Hematopoietic multipotent progenitor cell treated with erythropoietin and hydrocortisone succinate and interleukin-3 and kit ligand, for 17 days (in vitro differentiated cells): ENCODE measurements around the gene RGS12.
"Not testable (repeated sequence)": the region's sequence is repeated elsewhere in the genome, so short reads cannot be mapped to it uniquely, and the experiment has no call there.

Experiments used
- DNase-seq: peaks from one replicate; pipeline ENCODE4 v3.0.0-alpha.2; 2015; ENCODE audit warnings: low spot score

The RGS12 gene

DNA sequence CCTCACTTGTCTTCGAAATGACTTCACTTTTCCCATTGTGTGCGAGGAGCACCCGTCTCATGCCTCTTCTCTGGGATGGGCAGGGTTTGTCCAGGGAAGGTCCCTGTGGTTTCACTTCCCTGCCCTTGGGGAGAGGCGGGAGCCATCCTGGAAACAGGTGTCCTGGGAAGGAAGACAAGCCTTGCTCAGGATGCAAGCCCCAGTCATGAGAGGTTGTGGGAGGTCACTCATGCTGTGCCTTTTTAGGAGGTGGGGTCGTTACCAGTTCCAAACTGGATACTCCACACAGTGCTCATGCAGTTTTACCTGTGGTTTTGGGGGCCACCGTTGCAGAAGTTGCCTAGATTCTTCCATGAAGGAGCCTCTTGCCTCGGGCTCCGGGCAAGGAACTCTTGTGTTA, 3.8 kb downstream of the RGS12 start:
- no peak for DNase-seq

DNA sequence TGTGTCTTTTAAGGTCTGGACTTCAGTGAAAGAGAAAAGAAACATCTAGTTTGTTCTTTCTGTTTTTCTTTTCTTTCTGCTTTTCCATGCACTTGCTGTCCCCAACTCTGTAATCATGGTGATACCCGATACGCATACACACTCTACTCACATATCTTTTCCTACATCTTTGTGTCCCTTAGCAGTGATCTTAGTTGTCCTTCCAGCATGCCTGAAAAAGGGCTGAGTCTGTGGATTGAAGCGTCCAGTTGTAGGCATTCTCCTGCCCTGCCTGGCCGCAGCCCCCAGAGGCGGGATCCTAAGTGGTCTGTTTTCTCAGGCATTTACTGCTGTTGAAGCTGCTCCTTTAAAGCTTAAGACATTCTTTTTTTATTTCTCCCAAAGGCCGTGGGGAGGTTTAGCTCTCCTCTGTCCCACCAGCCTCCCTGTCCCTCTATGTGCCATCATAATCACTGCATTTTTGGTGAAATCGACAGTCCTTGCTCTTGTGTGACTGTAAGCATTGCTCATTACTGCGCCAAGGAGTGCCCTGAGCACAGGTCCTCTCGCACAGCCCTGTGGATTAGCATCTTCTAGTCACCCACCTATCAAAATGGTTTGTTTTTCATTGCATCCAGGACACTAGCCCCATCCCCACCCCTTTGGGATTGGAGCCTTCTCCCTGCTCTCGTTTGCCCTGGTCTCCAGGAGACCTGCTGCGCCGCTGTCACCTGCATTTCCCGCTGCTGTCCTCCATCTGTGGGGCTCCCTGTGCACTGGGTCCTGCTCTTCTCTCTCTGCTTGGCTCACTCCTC, 4.4 kb downstream of the RGS12 start:
- no peak for DNase-seq

DNA sequence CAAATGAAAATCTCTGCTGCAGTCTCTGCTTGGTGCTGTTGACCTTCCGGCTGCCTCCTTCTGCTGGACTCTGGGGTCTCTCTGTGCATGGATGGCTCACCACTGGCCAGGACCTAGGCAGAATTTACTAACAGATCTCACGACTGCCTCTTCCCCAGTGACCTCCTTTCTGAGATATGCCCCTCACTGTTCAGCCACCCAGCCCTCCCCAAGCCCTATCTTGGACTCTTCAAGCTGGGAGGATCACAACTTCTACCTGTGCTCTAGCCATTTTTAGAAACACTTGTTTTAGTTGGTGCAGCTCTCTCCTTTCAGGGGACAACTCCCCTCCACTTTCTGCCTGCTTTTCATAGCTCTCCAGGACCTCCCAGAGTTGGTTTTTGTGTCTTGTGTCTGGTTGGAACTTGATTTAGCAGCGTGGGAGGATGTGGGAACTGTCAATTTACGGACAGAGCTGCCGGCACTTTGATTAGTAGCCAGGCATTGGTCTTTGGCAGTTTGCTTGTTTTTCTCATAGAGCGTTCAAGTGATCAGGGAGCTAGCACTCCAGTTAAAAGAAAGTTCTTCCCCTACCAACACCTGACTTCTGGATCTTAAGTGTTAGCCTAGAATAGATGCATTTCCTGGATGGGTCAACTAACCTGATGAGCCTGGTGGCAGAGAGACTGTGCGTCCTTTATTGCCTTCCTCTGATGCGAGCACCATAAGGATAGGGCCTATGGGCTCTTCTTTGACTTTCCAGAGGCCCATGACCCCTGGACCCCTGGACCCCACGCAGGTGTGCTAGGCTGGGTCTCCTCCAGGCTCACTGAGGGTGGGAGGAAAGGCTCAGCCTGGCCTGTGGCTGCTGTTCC, 6.5 kb downstream of the RGS12 start:
- DNase-seq, result no peak

DNA sequence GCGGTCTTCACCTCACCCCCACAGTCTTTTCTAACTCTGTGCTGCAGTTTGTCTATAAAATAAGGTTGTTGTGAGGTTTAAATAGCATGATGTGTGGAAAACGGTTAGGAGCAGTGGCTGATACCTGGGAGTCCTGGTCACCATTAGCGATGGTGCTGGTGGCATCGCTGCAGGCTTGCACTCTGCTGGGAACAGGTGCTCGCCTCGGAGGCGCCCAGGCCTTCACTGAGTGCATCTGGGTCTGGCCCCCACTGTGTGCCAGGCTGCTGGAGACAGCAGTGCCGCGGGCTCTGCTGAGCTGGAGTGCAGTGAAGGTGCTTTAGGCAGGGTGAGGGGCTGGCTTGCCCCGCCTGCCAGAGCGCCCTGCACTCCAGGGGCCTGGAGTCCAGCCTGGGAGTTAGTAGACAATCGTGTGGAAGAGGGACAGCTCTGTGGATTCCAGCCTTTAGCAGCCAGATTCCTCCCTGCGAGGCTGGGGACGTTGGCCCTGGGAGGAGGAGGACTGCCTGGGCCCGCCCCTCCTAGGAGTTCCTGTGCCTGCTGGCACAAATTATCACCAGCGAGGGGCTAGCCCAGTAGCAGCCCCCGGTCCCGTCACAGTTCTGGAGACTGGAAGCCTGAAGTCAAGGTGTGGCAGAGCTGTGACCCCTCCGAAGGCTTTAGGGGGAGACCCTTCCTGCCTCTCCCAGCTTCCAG, 7.3 kb downstream of the RGS12 start:
- DNase-seq, result no peak

DNA sequence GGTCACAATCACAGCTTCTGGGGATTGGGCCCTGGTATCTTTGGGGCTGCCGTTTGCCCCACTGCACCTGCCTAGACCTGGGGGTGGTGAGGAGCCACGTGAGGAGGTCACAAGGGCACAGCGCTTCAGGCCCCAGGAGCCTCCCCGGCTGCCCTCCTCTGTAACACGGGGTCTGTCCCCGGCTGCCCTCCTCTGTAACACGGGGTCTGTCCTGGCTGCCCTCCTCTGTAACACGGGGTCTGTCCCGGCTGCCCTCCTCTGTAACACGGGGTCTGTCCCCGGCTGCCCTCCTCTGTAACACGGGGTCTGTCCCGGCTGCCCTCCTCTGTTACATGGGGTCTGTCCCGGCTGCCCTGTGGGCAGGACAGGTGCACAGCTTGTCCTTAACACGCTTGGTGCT, 8.1 kb downstream of the RGS12 start:
- not testable (repeated sequence) for DNase-seq

DNA sequence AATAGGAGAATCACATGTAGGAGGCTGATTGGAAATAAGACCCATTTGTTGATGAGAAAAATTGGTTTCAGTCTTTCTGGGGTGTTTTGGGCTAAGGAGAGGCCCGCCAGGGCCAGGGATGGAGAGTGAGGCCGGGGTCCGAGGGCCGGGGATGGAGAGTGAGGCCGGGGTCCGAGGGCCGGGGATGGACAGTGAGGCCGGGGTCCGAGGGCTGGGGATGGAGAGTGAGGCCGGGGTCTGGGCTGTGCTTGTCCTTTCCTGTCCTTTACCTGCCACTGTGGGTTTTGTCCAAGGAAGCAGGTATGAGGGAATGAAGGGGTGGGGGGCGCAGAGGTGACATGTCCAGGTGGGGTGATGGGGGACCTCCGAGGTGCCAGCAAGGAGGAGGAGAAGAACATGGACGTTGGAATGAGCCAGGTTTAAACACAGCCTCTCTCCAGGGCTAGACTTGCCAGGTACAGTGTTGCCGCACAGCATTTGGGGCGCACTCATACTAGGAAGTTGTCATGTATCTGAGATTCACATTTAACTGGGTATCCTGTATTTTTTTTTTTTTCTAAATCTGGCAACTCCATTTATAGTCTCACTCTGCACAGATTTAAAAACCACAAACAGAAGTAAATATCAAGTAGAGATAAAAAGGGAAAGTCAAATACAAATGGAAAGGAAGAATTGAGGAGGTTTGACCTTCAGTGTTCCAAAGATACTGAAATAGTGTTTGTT, 8.8 kb downstream of the RGS12 start:
- DNase-seq, result no peak

DNA sequence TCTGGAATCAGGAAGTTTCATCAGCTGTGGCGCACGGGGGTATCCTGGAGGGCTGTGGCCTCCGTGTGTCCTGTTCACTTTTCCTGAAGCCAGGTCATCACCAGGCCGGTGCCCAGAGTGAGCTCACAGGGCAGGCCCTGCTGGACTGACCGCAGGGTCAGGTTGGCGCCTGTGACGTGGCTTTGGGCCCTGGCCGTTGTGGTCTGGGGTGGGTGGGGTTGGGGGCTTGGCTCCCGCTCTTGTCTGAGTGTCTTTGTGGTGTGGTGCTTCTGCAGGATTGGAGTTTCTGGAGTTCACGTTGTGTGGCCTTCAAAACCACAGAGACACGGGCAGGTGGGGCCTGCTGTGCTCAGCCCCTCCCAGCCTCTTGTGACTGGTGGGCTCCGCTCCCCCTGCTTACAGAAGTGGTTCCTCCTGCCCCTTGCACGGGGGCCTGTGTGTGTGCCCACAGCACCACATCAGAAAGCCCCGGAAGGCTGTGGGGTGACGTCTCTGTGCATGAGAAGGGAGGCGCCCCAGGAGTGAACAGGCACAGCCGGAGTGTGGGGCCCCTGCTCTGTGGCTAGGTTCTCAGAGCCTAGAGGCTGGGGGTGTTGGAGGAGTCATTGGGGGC, 9.5 kb downstream of the RGS12 start:
- DNase-seq, result no peak

DNA sequence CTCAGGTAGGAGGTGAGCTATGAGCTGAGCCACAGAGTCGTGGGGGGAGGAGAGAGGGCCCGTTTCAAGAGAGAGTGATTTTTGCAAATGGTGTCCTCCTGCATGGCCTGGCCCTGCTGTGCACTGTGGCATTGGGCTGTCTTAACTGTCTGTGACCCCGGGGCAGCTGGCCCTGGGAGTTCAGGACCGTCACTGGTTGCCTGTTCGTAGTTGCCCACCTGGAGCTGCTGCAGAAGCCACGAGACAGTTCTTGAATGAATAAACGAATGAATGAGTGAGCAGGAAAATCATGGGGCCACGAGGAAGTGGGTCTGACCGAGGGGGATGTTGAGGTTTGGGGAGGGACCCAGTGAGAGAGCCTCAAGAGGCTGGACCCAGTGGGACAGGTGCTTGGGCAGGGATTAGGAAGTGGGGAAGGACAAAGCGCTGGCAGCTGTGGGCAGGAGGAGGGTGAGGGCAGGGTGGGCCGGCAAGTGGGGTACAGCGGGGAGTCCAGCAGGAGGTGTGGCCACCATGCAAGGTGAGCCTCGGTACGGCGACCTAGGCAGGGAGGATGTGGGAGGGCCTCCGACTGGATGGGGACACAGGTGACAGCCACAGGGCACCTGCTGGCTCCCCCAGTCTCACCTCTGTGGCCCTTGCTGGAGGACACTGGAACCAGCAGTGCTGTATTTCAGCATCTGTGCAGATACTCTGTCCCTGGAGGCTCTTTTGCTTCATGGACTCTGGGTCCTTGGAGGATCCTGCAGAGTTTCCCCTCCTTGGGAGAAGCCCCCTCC, 10.2 kb downstream of the RGS12 start:
- DNase-seq, result no peak

DNA sequence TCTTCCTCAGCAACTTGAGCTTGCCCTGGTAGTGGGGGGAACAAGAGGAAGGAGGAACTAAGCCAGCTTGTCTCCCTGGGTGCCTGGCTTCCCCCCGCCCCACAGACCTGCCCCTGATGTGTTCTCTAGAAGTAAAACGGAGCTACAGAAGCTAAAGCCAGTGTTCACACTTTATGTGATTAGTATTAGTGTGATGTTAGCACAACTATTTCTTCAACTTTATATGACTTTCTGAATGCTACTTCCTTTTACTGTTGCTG, 10.7 kb downstream of the RGS12 start:
- DNase-seq, result no peak

DNA sequence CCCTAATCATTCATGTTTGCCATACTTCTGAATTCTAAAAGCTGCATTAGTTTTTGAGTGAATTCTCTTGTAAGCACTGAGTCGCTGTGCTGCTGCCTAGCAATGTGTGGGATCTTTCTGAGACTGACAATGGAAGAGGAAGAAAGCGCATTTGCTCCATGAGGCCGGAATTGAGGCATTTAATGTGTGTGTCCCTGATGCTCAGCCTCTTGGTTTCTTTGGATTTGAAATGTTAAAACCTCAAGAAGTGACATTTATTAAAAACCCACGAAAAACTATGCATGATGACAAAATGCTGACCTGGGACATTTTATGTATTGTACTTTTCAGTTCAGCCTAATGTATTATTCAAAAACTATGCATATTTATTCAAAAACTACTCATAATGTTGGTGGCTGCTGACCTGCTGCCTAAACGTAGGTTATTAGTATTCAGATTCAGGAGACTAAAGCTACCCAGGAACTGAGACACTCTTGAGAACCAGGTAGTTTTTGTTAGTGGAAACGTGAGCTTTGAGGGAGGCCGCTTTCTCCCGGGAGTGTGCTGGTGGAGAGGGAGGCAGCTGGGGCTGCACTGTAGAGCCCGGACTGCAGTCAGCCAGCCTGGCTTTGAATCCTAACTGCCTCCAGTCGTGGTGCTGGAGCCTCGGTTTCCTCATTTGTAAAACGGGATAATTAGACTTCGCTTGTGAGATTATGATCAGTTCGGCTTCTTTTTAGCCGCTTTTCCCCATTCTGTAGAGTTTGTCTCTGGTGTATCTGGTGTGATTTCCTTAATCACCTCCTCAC, 11.3 kb downstream of the RGS12 start:
- DNase-seq, result no peak

DNA sequence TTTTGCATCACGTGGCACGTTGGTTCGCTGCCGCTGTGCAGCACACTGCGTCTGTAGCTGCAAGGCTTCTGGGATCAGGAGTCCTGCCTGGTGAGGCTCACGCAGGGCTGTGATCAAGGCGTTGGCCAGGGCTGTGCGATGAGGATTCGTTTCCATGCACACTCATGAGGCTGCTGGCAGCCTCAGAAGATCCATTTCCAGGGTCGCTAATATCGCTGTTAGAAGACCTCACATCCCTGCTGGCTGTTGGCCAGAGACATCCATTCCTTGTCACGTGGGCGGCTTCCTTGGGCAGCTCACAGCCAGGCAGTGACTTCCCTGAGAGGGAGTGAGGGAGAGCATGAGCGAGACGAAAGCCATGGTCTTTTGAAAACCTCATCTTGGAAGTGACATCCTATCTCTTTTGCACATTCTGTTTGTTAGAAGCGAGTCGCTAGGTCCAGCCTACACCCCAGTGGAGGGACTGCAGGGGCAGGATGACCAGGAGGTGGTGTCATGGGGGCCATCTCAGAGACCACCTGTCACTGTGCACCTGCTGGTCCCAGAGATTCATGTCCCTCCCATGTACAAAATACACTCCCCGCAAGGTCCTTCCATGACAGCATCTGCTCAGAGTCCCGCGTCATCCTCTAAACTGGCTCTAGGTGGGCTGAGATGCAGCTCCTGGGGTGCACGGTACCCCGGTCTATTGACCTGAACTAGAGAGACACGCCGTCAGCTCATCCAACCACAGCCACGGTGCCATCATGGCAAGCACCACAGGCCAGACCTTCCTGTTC, 12.2 kb downstream of the RGS12 start:
- DNase-seq, result no peak

DNA sequence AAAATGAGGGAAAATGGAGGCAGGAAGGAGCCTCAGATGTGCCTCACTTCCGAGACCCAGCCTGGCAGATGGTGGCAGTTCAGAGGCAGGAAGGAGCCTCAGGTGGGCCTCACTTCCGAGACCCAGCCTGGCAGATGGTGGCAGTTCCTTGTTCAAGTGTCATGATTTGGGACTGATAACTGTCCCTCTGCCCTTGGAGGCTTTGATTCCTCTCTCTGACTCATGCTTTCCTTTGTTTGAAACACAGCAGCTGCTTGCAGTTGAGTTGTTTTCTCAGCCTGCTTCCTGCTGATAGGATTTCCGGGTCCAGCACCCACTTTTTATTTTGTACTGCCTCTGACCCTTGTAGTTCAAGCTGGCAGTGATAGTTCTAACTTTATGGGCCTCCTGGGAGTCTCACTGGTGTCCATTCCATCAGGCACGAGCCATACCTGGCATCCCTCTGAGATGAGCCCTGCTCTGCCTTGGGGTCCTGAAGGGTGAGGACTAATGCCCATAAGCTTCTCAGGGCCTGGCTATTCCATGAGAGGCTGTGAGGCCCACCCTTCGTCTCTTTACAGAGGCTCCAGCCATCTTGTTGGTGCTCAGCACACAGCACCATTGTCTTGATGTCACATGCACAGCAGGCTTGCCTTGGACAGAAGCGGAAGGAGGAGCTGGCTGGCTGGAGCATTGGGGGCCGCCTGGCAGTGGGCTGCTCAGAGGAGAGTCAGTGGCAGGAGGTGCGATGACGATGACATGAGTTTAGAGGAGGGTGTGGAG, 13.0 kb downstream of the RGS12 start:
- no peak for DNase-seq

DNA sequence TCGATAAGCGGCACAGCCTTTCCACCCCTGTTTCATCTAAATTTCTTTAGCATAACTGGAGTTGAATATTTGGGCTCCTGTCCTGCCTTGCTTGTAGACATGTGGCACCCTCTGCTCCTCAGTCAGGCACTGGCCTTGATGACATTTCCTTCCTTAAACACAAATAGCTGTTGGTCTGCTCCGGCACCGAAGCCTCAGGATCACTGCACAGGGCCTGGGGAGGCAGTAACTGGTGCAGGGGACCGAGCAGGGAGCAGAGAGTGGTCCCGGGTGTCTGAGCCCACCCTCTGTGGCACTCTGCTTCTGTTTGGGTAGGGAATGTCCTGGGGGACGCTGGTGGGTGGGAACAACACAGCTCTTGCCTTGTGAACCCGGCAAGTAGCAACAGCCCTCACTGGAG, 13.6 kb downstream of the RGS12 start:
- DNase-seq, result no peak

DNA sequence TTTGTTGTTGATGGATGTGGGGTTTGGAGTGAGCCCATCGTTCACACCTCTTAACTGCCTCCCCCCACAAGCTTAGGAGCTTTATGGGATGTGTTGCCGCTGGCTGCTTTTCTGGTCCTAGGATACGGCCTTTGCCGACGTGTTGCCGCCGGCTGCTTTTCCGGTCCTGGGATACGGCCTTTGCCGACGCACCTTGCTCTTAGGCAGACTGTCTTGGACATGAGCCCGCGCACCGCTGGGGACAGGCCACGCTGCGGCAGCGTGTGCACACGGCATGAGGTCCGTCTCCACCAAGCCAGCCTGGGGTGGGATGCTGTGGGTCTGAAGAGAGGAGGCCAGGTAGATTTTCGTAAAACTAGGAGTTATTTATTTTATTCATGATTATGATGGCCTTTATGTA, 14.2 kb downstream of the RGS12 start:
- DNase-seq, result no peak

DNA sequence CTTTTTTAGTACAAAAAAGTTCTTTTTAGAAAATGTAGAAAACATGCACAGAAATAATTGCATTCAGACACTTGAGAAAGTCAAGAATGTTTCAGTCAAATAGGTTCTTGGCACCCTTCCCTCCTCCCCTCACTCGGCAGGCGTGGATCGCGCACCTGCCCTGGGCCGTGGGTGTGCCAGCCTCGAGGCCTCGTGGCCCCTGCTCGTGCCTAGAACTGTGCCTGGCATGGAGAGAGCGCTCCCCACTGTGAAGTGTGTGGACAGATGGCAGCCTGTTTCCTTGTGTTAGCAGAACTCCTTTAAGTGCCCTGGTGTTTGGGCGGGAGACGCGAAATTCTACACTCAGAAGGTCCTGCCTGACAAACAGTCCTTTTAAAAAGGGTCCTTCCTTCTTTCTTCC, 14.7 kb downstream of the RGS12 start:
- DNase-seq, result no peak

DNA sequence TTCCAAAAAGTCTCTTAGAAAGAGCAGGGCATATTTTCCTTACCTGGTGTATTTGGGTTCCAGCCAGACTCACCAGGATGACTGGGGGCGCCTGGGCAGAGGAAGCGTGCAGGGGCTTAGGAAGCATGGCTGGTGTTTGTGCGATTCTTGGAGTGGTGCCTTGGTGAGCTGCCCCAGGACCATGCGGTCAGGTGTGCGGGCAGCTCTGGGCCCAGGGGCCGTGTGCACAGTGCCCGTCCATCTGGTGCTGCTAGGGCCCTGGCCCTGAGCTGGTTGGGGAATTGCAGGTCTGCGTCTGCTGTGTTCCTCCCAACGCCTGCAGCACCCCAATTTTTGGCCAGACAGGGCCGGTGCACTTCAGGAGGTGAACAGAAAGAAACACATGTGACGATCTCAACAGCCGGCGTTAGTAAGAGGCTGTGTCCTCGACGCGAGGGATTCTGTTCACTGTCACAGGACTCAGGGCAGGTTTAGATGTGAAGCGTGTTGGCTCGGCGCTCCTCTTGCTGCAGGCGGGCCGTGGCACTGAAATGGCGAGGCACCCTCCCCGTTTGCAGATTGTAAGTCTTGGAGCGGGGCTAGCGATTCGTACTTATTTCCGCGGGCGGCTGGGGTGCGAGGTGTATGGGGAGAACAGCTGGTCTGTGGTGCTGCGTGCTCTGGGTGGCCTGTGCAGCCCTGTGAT, 15.2 kb downstream of the RGS12 start:
- no peak for DNase-seq

DNA sequence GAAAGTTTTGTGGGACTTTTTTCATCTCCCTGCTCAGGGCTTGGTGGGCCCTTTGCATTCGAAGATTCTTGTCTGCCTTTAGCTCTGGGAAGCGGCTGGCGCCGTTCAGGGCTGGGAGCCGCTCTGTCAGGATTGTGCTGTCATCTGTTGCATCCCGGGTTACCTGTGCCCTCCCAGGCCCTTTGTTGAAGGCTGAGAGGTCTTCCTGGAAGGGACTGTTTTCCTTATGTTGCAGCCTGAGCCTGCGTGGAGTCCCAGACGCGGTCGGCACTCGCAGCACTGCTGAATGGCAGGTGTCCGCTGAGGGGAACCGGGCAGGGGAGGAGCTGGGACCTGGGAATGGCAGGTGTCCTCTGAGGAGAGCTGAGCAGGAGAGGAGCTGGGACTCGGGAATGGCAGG, 15.9 kb downstream of the RGS12 start:
- no peak for DNase-seq
